HK-2 (cell line): ENCODE measurements around the gene NRG3.

ENCODE experiments used
- DNase-seq: peaks from one replicate; pipeline ENCODE4 v3.0.0-alpha.2; 2018; ENCODE audit not compliant: unreplicated experiment

The NRG3 gene

DNA sequence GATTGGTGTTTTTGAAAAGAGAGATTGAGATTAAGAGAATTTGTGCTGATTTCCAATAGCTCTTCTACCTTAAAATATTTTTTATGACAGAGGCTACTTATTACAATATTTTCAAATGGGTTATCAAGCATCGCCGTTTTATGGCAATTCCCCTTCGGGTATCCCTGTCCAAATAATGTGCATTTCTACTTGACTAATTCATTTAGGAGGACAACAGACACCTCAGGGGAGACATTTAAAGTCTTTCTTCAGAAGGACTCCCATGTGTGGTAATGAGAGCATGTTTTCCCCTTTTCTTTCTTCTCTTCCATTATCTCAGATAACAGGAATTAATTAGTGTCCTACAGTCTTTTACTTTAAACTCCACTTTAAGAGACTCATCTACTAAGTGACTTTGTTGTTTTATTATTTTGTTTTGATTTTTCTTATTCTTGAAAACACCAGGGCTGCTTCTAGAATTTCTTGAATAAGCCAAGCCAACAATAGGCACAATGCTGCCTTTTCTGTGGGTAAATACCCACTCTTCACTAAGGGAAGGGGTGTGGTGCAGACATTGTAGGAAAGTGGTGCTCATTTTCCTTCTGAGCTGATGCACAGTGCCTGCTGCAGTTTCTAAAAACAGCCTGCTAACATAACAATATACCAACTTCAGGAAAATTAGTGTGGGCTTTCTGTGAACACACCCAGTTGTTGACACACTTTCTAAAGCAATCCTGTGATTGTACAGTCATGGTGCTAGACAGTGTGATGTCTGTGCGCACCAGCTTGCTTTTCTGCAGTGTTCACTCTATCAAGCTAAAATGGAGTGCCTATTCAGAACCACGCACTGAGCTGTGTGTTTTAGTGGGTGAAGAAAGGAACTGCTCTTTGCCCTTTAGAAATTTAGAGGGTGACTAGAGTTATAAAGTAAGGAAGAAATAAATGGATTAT lies 597.7 kb downstream of the NRG3 start:
- no peak for DNase-seq

DNA sequence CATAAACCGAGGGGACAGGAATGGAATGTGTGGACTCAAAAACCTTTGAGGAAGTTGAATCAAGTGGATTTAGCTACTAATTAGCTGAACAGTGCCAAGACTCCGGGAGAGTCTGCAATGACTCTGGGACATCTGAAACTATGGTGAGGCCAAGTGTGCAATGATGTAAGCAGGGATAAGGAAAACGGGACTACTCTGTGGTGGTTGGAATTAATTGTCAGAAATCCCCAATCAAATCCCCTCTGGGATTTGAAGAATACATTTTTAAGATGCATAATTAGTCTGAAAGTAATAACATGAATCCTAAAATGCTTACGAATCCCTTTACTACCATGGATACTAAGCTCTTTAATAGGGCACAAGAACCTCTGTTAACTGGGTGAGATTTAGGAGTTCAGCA lies 602.8 kb downstream of the NRG3 start:
- DNase-seq = no peak

DNA sequence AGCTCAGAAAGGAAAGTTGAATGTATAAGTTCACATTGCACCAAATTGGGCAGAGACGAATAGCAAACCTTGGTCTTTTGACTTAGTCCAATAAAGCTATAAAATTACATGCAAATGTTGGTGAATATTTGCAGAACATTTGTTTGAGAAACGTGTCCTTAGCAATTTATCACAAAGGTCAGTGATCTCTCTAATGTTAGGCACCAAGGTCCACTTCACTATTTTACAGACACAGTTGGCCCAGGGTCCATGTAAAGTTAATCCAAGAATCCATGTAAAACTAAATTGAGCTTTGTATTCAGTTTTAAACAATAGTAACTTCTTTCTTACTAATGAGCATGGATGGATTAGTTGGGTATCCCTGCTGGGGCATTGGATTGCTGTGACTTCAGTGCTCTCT lies 617.7 kb downstream of the NRG3 start:
- DNase-seq = no peak

DNA sequence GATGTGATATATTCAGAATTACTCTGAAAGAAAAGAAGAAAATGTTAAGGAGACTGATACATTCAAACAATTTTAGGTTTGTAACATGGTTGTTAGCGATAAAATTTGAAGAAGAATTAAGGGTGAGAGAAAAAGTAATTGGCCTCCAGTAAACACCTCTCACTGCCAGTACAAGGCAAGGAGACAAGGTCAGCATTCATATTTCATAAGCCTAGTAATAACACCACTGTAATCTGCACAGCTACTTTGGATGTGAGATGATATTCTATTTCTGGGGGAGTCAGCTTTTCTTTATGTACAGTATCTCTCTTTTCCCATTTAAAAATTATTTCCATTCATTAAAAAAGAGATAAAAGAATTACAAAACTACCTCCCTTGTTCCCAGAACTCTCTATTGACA lies 621.1 kb downstream of the NRG3 start:
- DNase-seq = no peak

DNA sequence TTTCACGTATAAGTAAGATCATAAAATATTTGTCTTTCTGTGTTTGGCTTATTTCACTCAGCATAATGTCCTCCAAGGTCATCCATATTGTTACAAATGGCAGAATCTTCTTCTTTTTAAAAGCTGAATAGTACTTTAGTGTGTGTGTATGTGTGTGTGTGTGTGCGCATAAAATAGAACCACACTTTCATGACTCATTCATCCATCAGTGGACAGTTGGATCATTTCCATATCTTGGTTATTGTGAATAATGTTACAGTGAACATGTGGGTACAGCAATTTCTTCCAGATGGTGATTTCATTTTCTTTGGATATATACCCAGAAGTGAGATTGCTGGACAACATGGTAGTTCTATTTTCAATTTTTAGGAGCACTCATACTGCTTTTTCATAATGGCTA lies 622.4 kb downstream of the NRG3 start:
- no peak for DNase-seq

DNA sequence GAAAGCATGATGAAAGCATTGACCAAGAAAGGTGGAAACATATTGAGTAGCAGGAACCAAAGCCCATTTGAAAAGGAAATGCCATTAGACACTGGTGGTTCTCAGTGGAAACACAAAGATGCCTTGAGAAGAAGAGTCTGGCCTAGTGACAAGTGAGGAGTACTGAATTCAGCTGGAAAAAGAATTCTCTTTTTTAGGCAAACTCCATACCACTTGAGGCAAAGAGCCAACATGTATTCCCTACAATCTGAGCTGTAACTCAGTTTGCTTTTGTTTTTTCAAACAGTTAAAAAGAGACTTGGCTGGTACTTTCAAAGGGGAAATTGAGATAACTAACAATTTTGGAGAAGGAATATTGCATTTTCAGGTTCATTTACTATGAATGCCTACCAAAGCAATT lies 624.0 kb downstream of the NRG3 start:
- DNase-seq = no peak

DNA sequence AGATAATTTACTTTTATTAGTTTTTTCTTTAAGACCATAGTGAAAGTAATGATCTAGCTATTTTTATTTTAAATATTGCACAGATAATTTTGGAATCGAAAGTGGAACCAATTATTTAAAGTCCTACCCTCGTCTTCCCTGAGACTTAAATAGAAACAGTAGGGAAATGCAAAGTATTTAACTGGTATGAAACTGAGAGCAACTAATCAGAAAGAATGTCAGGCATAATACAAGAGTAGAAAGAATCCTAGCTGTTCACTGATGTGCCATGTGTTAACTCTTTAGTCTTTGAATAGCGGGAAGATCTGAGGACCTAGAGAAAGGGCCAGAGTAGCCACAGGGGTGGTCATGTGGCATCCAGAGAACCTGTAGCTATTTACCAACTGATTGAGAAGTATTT lies 630.0 kb downstream of the NRG3 start:
- no peak for DNase-seq

DNA sequence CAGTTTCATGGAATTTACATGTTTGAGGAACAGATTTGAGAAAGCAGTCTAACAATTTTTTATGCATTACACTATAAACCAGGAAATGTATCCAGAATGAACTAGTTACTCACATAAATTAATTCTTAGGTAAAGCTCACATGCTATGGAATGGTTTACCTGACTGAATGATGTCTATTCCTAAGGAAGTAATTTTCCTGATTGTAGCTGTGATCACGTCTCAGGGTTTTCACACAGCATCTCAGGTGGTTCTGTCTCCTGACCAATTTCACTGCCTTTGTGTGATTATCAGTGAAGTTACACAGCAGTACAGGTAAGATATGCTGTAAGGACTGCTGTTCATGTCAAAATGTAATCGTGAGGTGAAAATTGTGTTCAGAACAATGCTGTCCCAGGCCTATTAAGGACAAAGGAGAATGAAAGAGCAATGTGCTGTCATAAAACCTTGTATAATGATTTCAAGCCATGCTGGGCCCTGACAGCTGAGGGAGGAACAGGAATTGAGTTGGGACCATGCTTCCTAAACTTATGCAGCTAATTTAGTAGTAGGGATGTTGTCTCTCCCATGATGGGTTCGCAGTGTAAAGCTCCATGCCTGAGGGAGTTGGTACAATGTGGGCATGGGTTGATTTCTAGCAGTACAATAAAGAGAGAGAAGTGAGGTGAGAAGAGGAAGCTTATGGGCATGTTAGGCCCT lies 631.8 kb downstream of the NRG3 start:
- no peak for DNase-seq

DNA sequence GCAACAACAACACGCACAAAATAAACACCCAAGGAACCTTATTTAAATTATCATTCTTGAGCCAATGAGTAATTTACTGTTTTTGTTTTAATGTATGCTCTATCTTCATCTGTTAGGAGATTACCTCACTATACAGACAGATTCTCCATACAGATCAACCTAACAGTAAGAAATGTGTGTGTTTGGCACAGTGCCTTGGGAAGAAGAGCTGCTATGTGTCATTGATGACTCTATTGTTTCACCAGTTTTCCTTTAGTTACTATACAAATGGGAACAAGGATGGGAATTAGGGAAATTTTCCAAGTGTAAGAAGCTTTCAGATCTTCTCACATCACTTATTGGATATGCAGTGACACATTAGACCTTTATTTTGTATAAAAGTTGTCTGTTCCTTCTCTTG lies 640.3 kb downstream of the NRG3 start:
- no peak for DNase-seq

DNA sequence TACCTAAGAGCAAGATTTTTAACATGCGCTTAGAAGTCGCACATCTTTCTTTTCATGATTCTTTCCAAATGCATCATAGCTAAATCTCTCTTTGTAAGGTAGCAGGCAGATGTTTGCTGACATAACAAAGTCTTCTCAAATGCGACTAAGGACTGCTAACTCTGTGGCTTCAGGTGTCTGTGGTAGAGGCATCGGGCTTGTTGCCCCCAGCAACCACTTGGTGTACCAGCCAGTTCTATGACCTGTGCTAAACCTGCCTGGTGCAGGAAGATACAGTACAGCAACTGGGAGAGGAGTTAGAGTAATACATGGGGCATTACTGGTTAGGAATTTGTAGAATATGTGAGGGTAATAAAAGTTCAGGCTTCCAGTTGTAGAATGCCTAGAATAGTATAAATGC lies 654.1 kb downstream of the NRG3 start:
- DNase-seq = no peak

DNA sequence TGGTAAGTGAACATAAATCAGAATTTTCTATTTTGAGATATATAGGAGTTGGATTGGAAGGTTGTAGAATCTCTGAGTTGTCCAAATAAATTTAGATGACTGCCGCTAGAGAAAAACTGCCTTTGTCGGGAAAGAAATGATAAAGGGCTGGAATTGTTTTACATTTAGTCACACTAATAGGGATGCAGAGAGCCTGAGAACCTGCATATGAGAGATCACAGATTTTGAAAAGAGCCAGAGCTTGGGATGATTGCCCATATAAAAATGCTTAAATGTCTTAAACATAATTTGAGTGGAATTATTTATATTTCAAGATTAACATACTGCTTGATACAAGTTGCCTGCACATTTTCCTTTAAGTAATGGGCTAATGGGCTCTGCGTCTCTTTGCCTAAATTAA lies 660.5 kb downstream of the NRG3 start:
- no peak for DNase-seq

DNA sequence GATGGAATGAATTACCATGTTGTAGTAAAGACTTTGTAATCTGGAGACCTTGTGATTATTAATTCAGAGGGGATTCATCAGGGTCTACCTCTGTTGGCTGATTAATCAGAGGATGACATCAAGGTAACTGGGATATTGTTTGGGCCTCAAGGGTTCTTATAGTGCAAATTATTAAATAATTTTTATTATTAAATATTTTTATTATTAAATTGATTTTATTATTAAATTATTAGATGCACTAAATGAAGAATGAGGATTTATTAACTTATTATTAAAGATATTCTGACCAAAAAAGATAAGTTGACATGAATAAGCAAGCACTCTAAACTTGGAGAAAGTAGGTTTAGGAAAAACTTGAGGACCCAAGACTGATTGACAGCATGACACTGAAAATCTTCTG lies 661.7 kb downstream of the NRG3 start:
- no peak for DNase-seq

DNA sequence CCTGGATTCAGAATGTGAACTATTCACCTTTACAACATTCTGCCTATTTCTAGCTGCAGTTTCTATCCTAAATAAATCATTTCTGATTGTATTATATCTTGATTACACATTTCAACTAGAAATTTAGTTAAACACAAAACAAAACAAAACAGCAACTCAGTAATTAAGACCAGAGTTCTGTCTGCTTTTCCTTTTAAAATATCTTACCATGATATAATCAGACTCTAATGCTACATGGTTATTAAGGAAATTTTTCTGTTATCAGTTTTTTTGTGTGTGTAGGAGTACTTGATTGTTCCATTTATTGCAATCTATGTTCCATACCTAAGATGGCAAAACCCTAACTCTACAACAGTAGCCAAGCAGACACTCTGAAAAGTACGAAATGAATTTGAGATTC lies 663.3 kb downstream of the NRG3 start:
- DNase-seq = no peak

DNA sequence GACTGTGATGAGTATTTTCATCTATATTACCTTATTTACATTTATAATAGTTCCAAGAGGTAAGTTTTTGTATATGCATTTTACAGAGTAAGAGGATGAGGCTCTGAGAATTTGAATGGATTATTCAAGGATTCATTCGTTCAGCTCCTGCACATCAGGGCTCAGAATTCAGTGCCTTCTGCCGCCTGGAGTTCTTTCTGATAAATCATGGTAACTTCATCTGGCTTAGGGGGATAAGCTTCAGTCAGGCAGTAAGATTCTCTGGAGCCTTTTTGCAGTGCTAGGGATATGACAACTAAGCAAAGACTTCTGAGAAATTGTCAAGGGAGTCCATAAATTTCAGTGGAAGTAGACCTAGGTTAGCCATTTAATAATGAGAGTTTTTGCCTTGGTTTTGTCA lies 668.6 kb downstream of the NRG3 start:
- no peak for DNase-seq

DNA sequence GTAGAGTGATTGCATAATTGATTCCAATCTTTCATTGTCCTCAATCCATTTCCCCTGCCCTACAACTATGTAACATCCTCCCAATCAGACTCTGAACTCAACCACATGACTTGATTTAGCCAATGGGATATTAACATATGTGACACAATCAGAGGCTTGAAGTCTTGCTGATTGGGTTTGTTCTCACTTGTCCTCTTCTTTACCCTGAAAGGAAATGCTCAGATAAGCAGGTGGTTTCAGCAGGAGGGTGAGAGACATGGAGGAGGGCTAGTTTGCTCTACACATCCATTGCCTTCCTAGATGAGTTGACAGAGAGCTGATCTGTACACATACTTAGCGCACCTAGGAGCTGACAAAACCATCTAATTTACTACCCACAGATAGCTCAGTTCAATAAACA lies 669.4 kb downstream of the NRG3 start:
- no peak for DNase-seq

DNA sequence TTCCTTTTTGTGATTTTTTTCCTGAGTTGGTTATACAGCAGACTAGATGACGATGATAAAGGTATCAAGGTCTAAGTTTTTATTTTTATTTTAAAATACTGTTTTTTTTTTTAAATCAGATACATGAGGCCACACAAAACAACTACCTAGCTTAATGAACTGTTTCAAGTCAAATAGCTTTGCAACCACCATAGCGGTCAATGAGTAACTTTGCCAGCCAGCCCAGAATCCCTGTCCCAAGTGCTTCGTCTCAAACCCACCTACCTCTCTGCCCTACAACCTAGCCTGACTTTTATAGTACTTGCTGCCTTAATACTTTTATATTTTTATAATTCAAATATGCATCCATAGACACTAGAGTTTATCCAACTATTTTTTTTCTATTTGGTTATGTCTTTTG lies 676.5 kb downstream of the NRG3 start:
- DNase-seq = no peak

DNA sequence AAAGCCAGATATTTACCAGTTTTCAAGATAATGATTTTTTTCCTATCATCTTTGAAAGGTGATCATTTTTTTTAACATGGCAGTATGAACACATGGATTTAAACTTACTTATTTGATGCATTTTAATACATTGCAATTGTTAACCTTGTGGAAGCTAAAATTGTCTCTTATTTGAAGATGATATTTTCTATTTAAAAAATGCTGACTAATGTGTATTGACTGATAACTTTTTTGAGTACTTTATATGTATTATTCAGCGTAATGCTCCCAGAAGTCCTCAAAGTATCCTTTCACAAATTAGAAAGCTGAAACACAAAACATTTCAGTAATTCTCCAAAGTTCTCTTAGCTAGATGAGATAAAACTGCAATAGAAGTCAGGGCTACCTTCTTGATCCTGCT lies 677.3 kb downstream of the NRG3 start:
- no peak for DNase-seq

DNA sequence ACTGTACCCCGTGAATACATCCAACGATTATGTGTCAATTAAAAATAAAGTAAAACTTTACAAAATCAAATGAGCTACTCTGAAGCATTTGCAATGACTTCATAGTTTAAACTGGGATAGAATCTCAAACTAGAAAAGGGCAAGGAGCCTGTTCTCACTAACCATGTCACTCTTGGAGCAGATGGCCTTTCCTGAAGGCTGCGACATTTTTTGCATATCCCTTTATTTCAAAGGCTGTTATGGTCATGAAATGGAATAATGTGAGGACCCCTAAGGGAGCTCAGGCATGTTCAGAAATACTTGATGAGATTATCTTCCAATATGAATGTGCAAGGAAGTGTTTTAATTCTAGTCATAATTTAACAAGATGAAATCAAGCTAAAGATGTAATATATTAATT lies 679.4 kb downstream of the NRG3 start:
- DNase-seq = no peak

DNA sequence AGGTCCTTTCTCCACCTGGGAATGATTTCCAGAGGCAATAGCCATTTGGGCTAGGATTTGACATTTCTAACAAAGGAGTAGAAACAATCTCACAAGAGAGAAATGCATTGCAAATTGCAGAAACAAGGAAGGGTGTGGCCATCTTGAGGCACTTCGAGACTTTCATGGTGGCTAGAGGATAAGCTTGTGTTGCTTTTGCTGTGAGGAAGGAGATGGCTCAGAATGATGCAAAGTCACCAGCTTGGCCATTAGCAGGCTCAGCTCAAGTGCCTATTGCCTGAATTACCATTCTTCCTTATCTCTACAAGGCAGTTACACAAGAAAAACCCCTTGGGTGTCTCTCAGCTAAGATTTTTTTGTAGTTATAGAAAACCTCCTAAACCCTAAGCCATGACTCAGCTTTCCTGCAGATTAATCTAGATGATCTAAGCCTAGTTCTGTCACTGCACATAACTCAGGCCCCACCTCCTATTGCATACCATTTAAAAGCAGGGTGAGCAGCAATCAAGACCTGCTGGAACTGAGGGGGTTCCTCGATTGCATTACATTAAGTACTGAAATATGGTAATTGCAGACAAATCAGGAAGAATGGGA lies 683.1 kb downstream of the NRG3 start:
- DNase-seq = no peak

DNA sequence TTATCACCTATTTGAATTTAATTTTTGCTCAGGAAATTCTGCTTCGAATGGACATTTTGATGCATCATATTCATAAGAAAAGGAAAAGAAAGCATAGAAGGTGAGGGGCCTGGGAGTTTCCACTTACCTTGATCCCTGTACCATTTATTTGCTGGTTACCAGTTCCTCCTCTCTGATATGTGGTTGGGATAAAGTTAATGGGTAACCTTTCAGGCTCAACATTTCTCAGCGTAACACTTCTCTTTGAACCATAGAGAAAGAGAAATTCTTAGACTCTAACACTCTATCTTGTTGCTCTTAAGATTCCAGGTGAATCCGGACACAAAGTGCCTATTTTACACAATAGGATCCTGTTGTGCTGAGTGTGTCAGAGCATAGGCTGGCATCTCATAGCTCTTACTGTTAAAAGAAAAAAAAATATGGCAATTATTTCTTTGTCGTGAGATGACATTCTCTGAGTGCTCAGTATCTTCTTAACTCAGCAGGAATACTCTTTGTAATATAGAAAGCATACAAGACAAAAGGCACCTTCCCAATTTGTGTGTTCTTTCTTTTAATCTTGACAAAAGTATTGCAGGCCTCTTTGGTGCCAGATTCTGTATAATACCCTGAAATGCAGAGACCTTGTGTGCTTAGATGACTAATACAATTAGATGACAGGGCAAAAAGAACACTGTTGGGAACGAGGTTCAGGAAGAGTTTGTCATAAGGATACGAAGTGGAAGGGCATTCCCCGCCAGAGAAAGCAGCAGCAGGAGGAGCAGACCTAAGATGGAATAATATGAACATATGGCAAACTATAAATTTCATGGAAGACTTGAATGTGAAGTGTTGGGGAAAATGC lies 689.6 kb downstream of the NRG3 start:
- DNase-seq = peak; percentile 43

DNA sequence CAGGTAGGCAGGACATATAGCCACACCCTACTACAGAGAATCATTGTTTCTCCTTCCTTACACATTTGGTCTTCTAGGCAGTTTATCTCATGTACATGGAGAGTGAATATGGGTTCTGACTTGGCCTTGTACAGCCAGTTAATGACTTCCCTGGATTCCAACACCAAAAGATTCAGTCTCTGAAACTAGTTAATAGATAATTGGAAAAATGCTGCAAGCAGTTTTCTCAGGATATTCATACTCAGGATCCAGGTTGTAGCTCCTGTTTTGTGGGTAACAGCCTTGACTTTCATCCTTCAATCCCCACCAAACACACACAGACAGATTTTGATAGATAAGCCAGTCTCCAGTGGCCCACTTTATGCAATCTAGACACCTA lies 690.2 kb downstream of the NRG3 start:
- DNase-seq = no peak

DNA sequence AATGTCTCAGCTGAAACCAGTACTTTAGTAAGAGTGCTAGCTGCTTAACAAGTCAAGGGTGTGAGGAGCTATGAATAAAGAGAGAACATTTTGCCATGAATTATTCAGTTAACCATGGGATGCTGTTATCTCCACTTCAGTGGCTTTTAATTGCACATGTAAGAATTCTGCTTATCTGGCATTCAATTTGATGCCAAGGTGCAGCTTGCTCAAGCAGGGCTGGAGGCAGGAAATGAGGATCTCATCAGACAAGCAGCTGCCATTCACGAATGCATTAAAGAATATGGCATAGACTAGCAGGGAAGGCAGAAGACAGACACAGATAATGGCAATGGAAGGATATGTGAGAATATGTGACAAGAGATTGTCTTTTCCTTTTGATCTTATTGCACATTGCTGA lies 697.8 kb downstream of the NRG3 start:
- DNase-seq = no peak
